IPS-18a (cell line): Measurements from ENCODE around the gene GLIPR2.
"Not testable (repeated sequence)": the region's sequence is repeated elsewhere in the genome, so short reads cannot be mapped to it uniquely, and the experiment has no call there.

ENCODE experiments used
- H3K27ac ChIP-seq: one replicate; pipeline ENCODE4 v1.5.1; 2013; ENCODE audit warnings: low read length
- H3K27me3 ChIP-seq: one replicate; pipeline ENCODE4 v1.6.1; 2013; ENCODE audit warnings: mild to moderate bottlenecking, low read length; ENCODE audit not compliant: control insufficient read depth, insufficient read depth
- H3K36me3 ChIP-seq: one replicate; pipeline ENCODE4 v1.6.1; 2013; ENCODE audit warnings: low read depth, low read length; ENCODE audit not compliant: control insufficient read depth
- H3K4me1 ChIP-seq: one replicate; pipeline ENCODE4 v1.6.1; 2013; ENCODE audit warnings: low read depth, low read length; ENCODE audit not compliant: control insufficient read depth
- H3K4me3 ChIP-seq: one replicate; pipeline ENCODE4 v1.5.1; 2013; ENCODE audit warnings: low read length
- H3K9ac ChIP-seq: one replicate; pipeline ENCODE4 v1.6.1; 2013; ENCODE audit warnings: mild to moderate bottlenecking, low read length, moderate library complexity
- H3K9me3 ChIP-seq: one replicate; pipeline ENCODE4 v1.6.1; 2013; ENCODE audit warnings: low read depth, low read length; ENCODE audit not compliant: control insufficient read depth

The GLIPR2 gene

DNA sequence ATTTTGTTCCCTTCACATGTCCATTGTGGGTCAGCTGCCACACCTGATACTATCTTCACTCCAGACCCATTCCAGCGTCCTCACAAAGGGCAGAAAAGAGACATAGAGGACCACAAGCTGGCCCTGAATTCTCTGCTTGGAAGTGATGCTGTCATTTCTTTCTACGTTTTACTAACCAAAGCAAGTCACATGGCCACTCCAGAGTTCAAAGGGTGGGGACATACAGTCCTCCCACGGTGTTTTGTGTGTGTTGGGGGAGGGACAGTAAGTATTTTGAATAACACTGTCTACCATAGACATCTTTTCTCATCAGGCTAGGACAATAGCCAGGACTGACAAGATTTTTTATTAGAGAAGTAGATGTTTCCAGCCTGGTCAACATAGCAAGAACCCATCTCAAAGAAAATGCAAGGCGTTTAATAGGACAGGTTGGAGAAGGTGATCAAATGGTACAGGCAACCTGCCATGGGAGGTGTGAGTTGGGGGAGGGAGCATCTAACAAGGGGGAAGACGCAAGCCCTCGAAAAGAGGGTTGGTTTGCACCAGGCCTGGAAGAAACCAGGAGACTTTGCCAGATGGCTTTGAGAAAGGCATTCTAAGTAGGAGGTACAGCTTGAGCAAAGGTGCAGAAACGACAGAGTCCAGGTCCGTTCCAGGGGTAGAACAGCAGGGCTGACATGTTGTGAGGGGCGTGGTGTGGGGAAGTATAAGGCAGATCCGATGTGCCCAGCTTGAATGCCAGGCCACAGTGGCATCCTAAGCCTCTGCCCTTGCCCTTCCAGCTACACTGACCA lies 11.3 kb upstream of the GLIPR2 start:
- Histone ChIP-seq H3K27ac (no peak overlapping the region), H3K4me3 (no peak overlapping the region), H3K9ac (no peak overlapping the region), H3K9me3 (no peaks in the 10 kb centered on the region), H3K27me3 (no peaks in the 10 kb centered on the region), H3K4me1 (no peaks in the 10 kb centered on the region), H3K36me3 (peaks cover 3% of the 10 kb centered on the region)

DNA sequence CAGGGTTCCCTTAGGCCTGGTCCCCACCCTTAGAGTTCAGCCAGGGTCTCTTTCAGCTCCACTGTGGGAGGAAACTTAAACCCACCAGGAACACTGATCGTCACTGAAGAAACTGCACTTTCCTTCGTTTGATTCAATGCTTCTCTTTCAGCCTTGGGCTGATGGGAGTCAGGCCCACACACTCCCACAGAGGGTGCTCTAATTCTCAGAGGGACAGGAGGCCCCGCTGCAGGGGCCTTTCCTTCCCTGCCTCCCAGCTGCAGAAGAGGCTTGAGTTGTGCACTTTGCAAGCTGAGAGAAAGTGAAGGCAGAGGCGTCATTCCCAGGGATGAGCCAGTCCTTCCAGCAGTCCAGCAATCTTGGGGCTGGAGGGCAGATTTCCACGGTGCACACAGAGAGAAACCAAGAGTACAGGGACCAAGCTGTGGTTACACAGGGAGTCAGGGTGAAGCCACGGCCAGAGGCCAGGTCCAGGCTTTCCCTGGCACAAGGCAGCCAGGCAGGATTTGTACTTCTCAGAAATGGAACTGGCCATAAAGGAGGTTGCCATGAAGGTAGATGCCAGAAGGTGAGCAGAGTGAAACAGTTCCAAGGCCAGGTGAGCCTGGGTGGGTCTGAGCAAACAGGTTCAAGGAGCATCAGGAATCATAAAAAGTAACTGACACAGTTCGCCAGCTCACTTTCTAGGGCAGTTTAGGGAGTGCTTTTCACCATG lies 10.4 kb upstream of the GLIPR2 start:
- Histone ChIP-seq H3K27me3 (no peaks in the 10 kb centered on the region), H3K27ac (no peak overlapping the region), H3K36me3 (no peaks in the 10 kb centered on the region), H3K4me3 (no peak overlapping the region), H3K9me3 (no peaks in the 10 kb centered on the region), H3K4me1 (no peaks in the 10 kb centered on the region), H3K9ac (no peak overlapping the region)

DNA sequence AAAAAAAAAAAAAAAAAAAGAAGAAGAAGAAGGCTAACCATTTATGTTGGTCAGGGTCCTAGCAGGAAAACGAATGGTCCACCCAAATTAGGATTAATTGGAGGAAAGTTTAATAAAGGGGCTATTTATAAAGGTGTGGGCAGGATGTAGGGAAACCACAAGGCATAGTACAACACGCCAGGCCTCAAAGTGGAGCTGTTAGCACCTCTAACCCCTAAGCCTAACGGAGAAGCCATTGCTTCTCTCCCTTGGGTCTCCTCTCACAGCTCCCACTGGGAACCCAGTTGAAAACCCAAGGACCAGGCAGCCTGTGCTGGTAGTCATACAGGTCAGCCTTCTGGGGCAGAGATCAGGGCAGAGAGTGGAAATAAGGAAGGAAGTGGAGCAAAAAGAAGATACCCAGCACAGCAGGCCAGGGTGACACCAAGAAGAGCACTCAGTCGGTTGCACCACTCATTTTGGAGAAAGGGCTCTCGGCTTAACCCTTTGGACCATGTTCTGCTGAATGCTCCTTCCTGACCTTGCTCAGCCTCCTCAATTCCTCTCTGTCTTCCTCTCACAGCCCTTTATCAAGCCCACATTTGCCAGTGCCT lies 8.8 kb upstream of the GLIPR2 start:
- Histone ChIP-seq H3K9me3 (no peaks in the 10 kb centered on the region), H3K4me1 (peaks cover 4% of the 10 kb centered on the region), H3K4me3 (no peak overlapping the region), H3K27me3 (peaks cover 2% of the 10 kb centered on the region), H3K9ac (no peak overlapping the region), H3K27ac (no peak overlapping the region), H3K36me3 (no peaks in the 10 kb centered on the region)

DNA sequence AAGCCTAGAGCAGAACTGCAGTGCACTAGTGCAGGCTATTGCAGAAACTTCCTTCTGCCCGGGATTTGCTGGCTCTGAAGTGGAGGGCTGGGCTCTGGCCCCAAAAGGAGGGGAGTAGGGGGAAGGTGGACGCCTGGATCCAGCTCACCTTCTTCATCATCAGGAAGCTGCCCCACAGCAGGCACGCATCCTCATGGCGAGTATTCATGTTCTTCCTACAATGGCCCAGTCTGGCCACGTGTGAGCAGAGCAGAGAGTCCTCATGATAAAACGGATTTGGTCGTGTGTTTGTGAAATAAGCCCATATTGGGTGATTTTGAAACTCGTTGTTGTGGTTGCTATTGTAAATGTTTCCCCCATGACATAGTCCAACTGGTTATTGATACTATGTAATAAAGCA lies 8.2 kb upstream of the GLIPR2 start:
- no peak overlapping the region for H3K9ac ChIP-seq
- H3K4me1 ChIP-seq: peaks cover 4% of the 10 kb centered on the region

DNA sequence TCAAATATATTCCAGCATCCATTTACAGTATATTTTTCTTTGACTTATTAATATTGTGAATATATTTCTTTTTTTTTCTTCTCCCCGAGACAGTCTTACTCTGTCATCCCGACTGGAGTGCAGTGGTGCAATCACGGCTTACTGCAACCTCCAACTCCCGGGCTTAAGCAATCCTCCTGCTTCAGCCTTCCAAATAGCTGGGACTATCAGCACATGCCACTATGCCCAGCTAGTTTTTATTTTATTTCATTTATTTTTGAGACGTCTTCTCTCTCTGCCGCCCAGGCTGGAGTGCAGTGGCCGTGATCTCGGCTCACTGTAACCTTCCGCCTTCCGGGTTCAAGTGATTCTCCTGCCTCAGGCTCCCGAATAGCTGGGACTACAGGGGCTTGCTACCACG lies 7.4 kb upstream of the GLIPR2 start:
- no peak overlapping the region for H3K9ac ChIP-seq
- H3K4me3 ChIP-seq: no peak overlapping the region
- H3K36me3 ChIP-seq: no peaks in the 10 kb centered on the region
- peaks cover 16% of the 10 kb centered on the region for H3K27me3 ChIP-seq
- no peaks in the 10 kb centered on the region for H3K9me3 ChIP-seq
- peaks cover 4% of the 10 kb centered on the region for H3K4me1 ChIP-seq
- no peak overlapping the region for H3K27ac ChIP-seq

More for the DNA sequence above, 8.2 kb upstream of the GLIPR2 start:
- Histone ChIP-seq H3K36me3 (no peaks in the 10 kb centered on the region), H3K27ac (no peak overlapping the region), H3K4me3 (no peak overlapping the region), H3K9me3 (no peaks in the 10 kb centered on the region), H3K27me3 (peaks cover 8% of the 10 kb centered on the region)

DNA sequence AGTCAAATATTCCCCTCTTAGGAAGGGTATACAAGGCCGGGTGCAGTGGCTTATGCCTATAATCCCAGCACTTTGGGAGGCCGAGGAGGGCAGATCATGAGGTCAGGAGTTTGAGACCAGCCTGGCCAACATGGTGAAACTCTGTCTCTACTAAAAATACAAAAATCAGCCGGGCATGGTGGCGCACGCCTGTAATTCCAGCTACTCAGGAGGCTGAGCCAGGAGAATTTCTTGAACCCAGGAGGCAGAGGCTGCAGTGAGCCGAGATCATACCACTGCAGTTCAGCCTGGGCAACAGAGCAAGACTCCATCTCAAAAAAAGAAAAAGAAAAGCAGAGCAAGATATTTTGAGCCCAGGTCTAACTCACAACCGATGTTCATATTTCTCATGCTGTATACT lies 4.9 kb upstream of the GLIPR2 start:
- not testable (repeated sequence) for H3K9ac ChIP-seq, H3K9me3 ChIP-seq, H3K4me3 ChIP-seq, H3K27ac ChIP-seq, H3K36me3 ChIP-seq
- H3K4me1 ChIP-seq: peaks cover 15% of the 10 kb centered on the region
- peaks cover 38% of the 10 kb centered on the region for H3K27me3 ChIP-seq

DNA sequence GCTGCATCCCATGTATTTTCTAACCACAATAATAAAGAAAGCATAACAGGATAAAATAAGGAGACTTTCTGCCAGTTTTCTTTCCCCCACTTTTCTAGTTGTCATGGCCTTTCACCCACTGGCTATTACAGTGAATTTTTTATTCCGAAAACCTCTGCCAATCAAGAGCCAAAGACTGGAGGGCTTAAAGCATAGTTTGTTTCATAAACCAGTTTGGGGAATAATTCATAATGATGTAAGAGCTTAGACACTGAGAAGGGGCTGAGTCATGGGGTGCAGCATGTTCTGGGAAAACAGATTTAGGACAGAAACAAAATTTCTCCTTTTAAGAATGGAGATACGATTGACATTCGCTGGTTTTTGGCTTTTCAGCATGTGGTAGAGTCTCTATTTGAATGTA lies 4.4 kb upstream of the GLIPR2 start:
- Histone ChIP-seq H3K9ac (no peak overlapping the region), H3K4me1 (peaks cover 15% of the 10 kb centered on the region), H3K36me3 (no peaks in the 10 kb centered on the region), H3K27me3 (peaks cover 42% of the 10 kb centered on the region), H3K27ac (no peak overlapping the region), H3K9me3 (no peaks in the 10 kb centered on the region), H3K4me3 (no peak overlapping the region)

DNA sequence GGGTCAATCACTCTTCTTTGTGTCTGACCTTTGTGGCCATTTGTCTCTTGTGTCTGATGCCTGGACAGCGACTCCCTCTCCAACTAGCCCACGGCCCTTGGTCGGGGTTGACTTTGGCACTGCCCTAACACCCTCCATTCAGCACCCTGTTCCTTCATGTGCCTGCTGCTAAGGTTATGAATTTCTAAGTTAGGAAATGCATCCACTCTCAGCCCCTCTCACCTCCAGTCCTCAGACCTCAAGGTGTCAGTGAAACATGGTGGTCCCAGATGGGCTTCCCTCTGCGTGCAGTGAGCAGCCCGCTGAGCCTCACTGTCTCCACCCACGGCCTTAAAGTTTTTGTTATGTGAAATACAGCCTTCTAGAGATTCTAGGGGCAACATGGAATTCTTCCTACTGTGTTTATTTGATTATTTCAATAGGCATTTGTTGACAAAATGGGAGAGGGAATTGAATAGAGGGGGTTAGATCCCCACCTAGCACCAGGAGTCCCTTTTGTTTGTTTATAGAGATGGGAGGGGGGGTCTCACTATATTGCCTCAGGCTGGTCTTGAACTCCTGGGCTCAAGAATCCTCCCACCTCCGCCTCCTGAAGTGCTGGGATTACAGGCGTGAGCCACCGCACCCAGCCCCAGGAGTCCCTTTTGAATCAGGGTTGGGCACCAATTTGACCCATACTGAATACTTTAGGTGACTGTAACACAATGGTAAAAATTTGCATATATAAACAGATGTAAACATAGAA lies 1.6 kb upstream of the GLIPR2 start:
- Histone ChIP-seq H3K4me3 (peak overlapping the region; percentile 75), H3K4me1 (peaks cover 15% of the 10 kb centered on the region), H3K9me3 (no peaks in the 10 kb centered on the region), H3K27me3 (peaks cover 71% of the 10 kb centered on the region), H3K9ac (no peak overlapping the region), H3K36me3 (no peaks in the 10 kb centered on the region), H3K27ac (no peak overlapping the region)

DNA sequence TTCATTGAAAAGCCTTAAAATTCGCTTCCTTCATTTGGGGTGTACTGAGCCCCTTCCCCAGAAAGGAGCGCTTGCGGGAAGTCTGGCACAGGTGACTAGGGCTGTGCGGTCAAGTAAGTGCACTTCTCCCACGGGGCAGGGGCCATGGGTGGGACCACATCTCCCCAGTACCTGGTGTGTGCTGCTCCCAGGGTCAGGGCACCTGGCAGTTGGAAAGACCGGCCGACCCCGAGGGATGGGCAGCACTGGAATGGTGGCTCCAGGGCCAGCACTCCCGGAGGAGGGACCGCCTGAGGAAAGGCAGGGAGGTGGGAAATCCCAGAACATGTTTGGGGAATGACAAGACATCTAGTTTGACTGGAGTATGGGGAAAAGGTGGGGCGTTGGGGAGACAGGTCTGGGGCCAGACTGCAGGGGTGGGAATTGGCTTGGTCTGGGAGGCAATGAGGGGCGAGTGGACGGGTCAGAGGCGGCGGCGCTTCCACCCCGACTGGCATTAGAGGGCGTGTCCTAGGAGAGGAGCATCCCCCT lies 727 bp upstream of the GLIPR2 start:
- Histone ChIP-seq H3K9ac (no peak overlapping the region), H3K36me3 (no peaks in the 10 kb centered on the region), H3K9me3 (no peaks in the 10 kb centered on the region), H3K4me3 (peak overlapping the region; percentile 75), H3K27ac (no peak overlapping the region), H3K4me1 (peaks cover 15% of the 10 kb centered on the region), H3K27me3 (peaks cover 78% of the 10 kb centered on the region)

DNA sequence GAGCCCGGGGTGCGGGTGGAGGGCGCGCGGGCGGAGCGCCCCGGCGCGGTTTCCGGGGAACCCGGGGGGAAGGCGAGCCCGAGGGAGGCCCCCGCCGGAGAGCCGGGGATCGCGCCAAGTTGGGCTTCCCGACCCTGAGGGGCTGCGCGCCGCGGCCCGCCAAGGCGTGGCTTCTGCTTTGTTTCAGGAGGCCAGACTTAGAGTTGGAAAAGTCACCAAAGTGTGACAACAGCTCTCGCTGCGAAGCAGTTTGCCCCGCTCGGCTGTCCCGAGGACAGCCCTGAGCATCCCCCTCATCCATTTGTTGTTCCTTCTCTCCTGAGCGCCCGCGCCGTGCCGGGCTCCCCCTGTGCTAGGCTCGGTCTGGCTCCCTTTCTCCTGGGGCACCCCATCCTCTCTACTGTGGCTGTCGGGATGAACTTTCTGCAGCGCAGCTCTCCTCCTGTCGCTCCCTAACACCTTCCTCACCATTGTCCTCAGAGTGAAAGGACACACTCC lies 410 bp downstream of the GLIPR2 start:
- peak overlapping the region; percentile 58 for H3K9ac ChIP-seq
- no peaks in the 10 kb centered on the region for H3K36me3 ChIP-seq
- no peak overlapping the region for H3K27ac ChIP-seq

More for the DNA sequence above, 410 bp downstream of the GLIPR2 start:
- H3K4me1 ChIP-seq: peaks cover 15% of the 10 kb centered on the region
- H3K4me3 ChIP-seq: peak overlapping the region; percentile 75
- H3K27me3 ChIP-seq: peaks cover 79% of the 10 kb centered on the region
- no peaks in the 10 kb centered on the region for H3K9me3 ChIP-seq
